Measurements from ENCODE around the gene TDRD12. TPM values are rescaled to one million over a fixed set of nuclear protein-coding genes. Genes with fewer than 3 reads are reported as not detected.

TDRD12 gene
- total and polyA plus RNA-seq, 2 of the 13 experiments (the other 11 are each of a cell fraction or from before 2014, with no cell fraction given), result 0.03 to 0.40 TPM

- ATAC-seq (no peak), DNase-seq (ENCODE audit: low spot score) (no peak), FAIRE-seq (no peak)
- POLR2A ChIA-PET, result no interaction called here
- in situ Hi-C loops (cut with HindIII; ENCODE audit: extremely low pct_ligation_motif_present, low pct_unique_long_range_greater_than_20kb), result no loop called here
- 94% methylated on average over 20 of the region's 21 CpGs for WGBS (ENCODE audit: low lambda C conversion rate)
- Histone ChIP-seq H3K27me3 (ENCODE audit: control insufficient read depth in 1 of 2, insufficient read depth in 2 of 2, low read length in 2 of 2) (no peaks in the 10 kb centered on the region), H3K79me2 (ENCODE audit: insufficient read depth, low read length) (no peaks in the 10 kb centered on the region), H2AFZ (ENCODE audit: low read length) (no peak overlapping the region), H3K4me2 (ENCODE audit: low read depth, low read length) (no peak overlapping the region), H3K4me1 (ENCODE audit: insufficient read depth, low read length) (peaks cover 17% of the 10 kb centered on the region), H3K36me3 (replicated peaks in 1 of 2; ENCODE audit: control insufficient read depth in 1 of 2, insufficient read depth in 2 of 2, low read length in 2 of 2) (no peaks in the 10 kb centered on the region), H3K9me3 (ENCODE audit: low read length) (no peaks in the 10 kb centered on the region), H3K9ac (ENCODE audit: insufficient read depth, low read depth, low read length) (no peak overlapping the region), H3K27ac (ENCODE audit: extremely low read length, insufficient read depth, low read length) (no peak overlapping the region), H3K4me3 (replicated peaks in 1 of 3; ENCODE audit: insufficient read depth in 1 of 3, low read depth in 2 of 3, low read length in 3 of 3) (no peak overlapping the region), H4K20me1 (ENCODE audit: insufficient read depth, low read length) (no peaks in the 10 kb centered on the region)
- TF ChIP-seq PAXIP1 (CRISPR knock-in tag; conservative IDR thresholded peaks at IDR 0.05) (no peak), MTF2 (CRISPR knock-in tag; IDR thresholded peaks at IDR 0.05; ENCODE audit: borderline replicate concordance) (no peak), SP4 (CRISPR knock-in tag; IDR thresholded peaks at IDR 0.05) (no peak), PAX8 (CRISPR knock-in tag; IDR thresholded peaks at IDR 0.05; ENCODE audit: borderline replicate concordance) (no peak), POLR2A (IDR thresholded peaks at IDR 0.05; ENCODE audit: insufficient read depth in 1 of 2, low read depth in 2 of 2, low read length in 2 of 2) (no peak), ZNF24 (IDR thresholded peaks at IDR 0.05) (no peak), ZBTB7B (CRISPR knock-in tag; IDR thresholded peaks at IDR 0.05) (no peak), ZFP90 (CRISPR knock-in tag; IDR thresholded peaks at IDR 0.05; ENCODE audit: borderline replicate concordance) (no peak), GLMP (CRISPR knock-in tag; IDR thresholded peaks at IDR 0.05; ENCODE audit: borderline replicate concordance) (no peak), RBAK (CRISPR knock-in tag; IDR thresholded peaks at IDR 0.05) (no peak), CENPBD1 (CRISPR knock-in tag; IDR thresholded peaks at IDR 0.05; ENCODE audit: borderline replicate concordance, low read depth) (no peak), ARNT2 (CRISPR knock-in tag; IDR thresholded peaks at IDR 0.05; ENCODE audit: low read depth) (no peak), MXD3 (CRISPR knock-in tag; IDR thresholded peaks at IDR 0.05) (no peak)
- CTCF ChIA-PET (ENCODE audit: low intra/inter-chr PET ratio, low total read pairs), result no interaction called here
- no TSS peak for BruUV-seq (replicated peaks)
- intact Hi-C loops (cut with micrococcal nuclease; ENCODE audit: unreplicated experiment), result no loop called here
These were observed 105.5 kb downstream of the TDRD12 start for GRCh38 chr19:32824916-32825608.

Measured in HepG2 (cell line).